SU-DHL-6 (cell line): ENCODE results near the gene TTBK1.
A peak's percentile ranks its signal among the peaks of the same experiment; 100 is the strongest.

Experiments
- H2AFZ ChIP-seq: fragments of 200-600 bp; sonication (generic); 2 replicates; pipeline ENCODE4 v1.6.1; 2014; ENCODE audit warnings: low read depth, mild to moderate bottlenecking, moderate library complexity, mixed read lengths, antibody characterized with exemption, low read length; ENCODE audit not compliant: severe bottlenecking
- H3F3A ChIP-seq: fragments of 200-600 bp; shearing (Covaris generic); 2 replicates; pipeline ENCODE4 v1.6.0; 2016; ENCODE audit warnings: antibody characterized with exemption, mild to moderate bottlenecking; ENCODE audit not compliant: insufficient read depth
- H3K27ac ChIP-seq: fragments of 200-600 bp; sonication (generic); 2 replicates; pipeline ENCODE4 v1.5.1; 2016; ENCODE audit warnings: low read depth, mild to moderate bottlenecking, low read length, moderate library complexity, mixed read lengths
- H3K27me3 ChIP-seq: fragments of 200-600 bp; sonication (generic), shearing (Covaris generic); 2 replicates; pipeline ENCODE4 v1.6.0; 2014; ENCODE audit warnings: mild to moderate bottlenecking, low read length
- H3K36me3 ChIP-seq: fragments of 200-600 bp; sonication (generic); 2 replicates; pipeline ENCODE4 v1.6.1; 2014; ENCODE audit warnings: mild to moderate bottlenecking, low read length, mixed read lengths
- H3K4me2 ChIP-seq: fragments of 300-600, 200-600 bp; shearing (Covaris generic), sonication (generic); 2 replicates; pipeline ENCODE4 v1.6.0; 2014; ENCODE audit warnings: low read length, low read depth, mild to moderate bottlenecking; ENCODE audit not compliant: poor library complexity, severe bottlenecking
- H3K4me3 ChIP-seq: fragments of 200-600 bp; sonication (generic); 2 replicates; pipeline ENCODE4 v1.5.1; 2014; ENCODE audit warnings: antibody characterized with exemption, low read length, mild to moderate bottlenecking, mixed read lengths; ENCODE audit not compliant: insufficient read depth, poor library complexity, severe bottlenecking
- H3K79me2 ChIP-seq: fragments of 200-600 bp; sonication (generic); 2 replicates; pipeline ENCODE4 v1.6.1; 2014; ENCODE audit warnings: mild to moderate bottlenecking, low read length, moderate library complexity; ENCODE audit not compliant: insufficient read depth
- H3K9ac ChIP-seq: fragments of 200-600 bp; sonication (generic); 2 replicates; pipeline ENCODE4 v1.7.0; 2014; ENCODE audit warnings: mild to moderate bottlenecking, low read length
- H3K9me2 ChIP-seq: fragments of 200-600 bp; sonication (generic); replicated peaks from 2 replicates; pipeline ENCODE4 v1.6.1; 2014; ENCODE audit warnings: low read length; ENCODE audit not compliant: insufficient read depth
- H3K9me3 ChIP-seq: fragments of 200-600 bp; sonication (generic); 2 replicates; pipeline ENCODE4 v1.6.1; 2014; ENCODE audit warnings: low read length, mixed read lengths; ENCODE audit not compliant: insufficient read depth
- H4K20me1 ChIP-seq: fragments of 200-600 bp; sonication (generic); 2 replicates; pipeline ENCODE4 v1.6.1; 2014; ENCODE audit warnings: low read depth, mild to moderate bottlenecking, antibody characterized with exemption, low read length, moderate library complexity, mixed read lengths
- CTCF ChIP-seq: fragments of 200-600 bp; sonication (generic); IDR thresholded peaks from one replicate; pipeline ENCODE4 v1.5.1; 2017; ENCODE audit warnings: antibody characterized with exemption, mild to moderate bottlenecking, low read length, moderate library complexity; ENCODE audit not compliant: insufficient read depth, poor library complexity, severe bottlenecking
- EZH2phosphoT487 ChIP-seq: fragments of 200-600 bp; sonication (generic), shearing (Covaris generic); conservative IDR thresholded peaks from 2 replicates; pipeline ENCODE4 v1.6.1; 2018; ENCODE audit warnings: mild to moderate bottlenecking, antibody characterized with exemption, low read length, moderate library complexity, mixed read lengths

Gene TTBK1

GRCh38 chr6:43243664-43244321 is 512 bp downstream of the TTBK1 start:
- no peak overlapping the region for H3K9ac ChIP-seq
- H3K4me2 ChIP-seq, result no peak overlapping the region
- no peaks in the 10 kb centered on the region for H3K9me2 ChIP-seq
- no peaks in the 10 kb centered on the region for H3K79me2 ChIP-seq
- H3K27ac ChIP-seq, result no peak overlapping the region
- no peaks in the 10 kb centered on the region for H3K27me3 ChIP-seq
- H3F3A ChIP-seq, result peaks cover 5% of the 10 kb centered on the region
- no peak overlapping the region for H2AFZ ChIP-seq
- no peaks in the 10 kb centered on the region for H3K36me3 ChIP-seq
- no peak overlapping the region for H3K4me3 ChIP-seq
- TF ChIP-seq CTCF, result no peak
- H3K9me3 ChIP-seq, result peaks cover 4% of the 10 kb centered on the region; the same call in 1 of the 2 replicates
- no peaks in the 10 kb centered on the region for H4K20me1 ChIP-seq

- TF ChIP-seq EZH2phosphoT487, result no peak
- TF ChIP-seq CTCF, result no peak
- no peaks in the 10 kb centered on the region for H3K27me3 ChIP-seq
Observed at GRCh38 chr6:43246301-43247113, 3.2 kb downstream of the TTBK1 start.

GRCh38 chr6:43247114-43247999 is 4.1 kb downstream of the TTBK1 start:
- TF ChIP-seq EZH2phosphoT487, result no peak
- peak; percentile 21 for TF ChIP-seq CTCF
- no peaks in the 10 kb centered on the region for H4K20me1 ChIP-seq
- no peaks in the 10 kb centered on the region for H3K9me3 ChIP-seq
- peak overlapping the region; percentile 94 for H2AFZ ChIP-seq
- H3K4me3 ChIP-seq, result peak overlapping the region; percentile 63
- peak overlapping the region; percentile 58 for H3K9ac ChIP-seq
- H3K27me3 ChIP-seq, result no peaks in the 10 kb centered on the region
- H3K79me2 ChIP-seq, result no peaks in the 10 kb centered on the region
- H3K9me2 ChIP-seq, result no peaks in the 10 kb centered on the region
- H3K4me2 ChIP-seq, result peak overlapping the region; percentile 71
- H3K27ac ChIP-seq, result no peak overlapping the region
- H3K36me3 ChIP-seq, result no peaks in the 10 kb centered on the region
- peaks cover 5% of the 10 kb centered on the region for H3F3A ChIP-seq

More at GRCh38 chr6:43246301-43247113, 3.2 kb downstream of the TTBK1 start:
- no peaks in the 10 kb centered on the region for H3K79me2 ChIP-seq
- H4K20me1 ChIP-seq, result no peaks in the 10 kb centered on the region
- no peaks in the 10 kb centered on the region for H3K9me3 ChIP-seq
- H3K27ac ChIP-seq, result no peak overlapping the region
- peak overlapping the region; percentile 71 for H3K4me2 ChIP-seq
- H3K36me3 ChIP-seq, result no peaks in the 10 kb centered on the region
- peak overlapping the region; percentile 94 for H2AFZ ChIP-seq
- H3K4me3 ChIP-seq, result peak overlapping the region; percentile 63
- H3K9ac ChIP-seq, result peak overlapping the region; percentile 58
- peaks cover 5% of the 10 kb centered on the region for H3F3A ChIP-seq
- H3K9me2 ChIP-seq, result no peaks in the 10 kb centered on the region
